ENCODE results near the gene MEIS1.

Gene MEIS1

GRCh38 chr2:66498289-66498975, 63.5 kb downstream of the MEIS1 start (continued):
- TF ChIP-seq ZBTB21 (tag by site-specific recombination; IDR thresholded peaks at IDR 0.05) (no peak), ZNF335 (tag by site-specific recombination; conservative IDR thresholded peaks at IDR 0.05) (no peak), ZNF146 (tag by site-specific recombination; IDR thresholded peaks at IDR 0.05) (no peak), KLF10 (tag by site-specific recombination; IDR thresholded peaks at IDR 0.05) (no peak), FEZF1 (tag by site-specific recombination; IDR thresholded peaks at IDR 0.05) (no peak), ZNF560 (tag by site-specific recombination; IDR thresholded peaks at IDR 0.05; ENCODE audit: borderline replicate concordance) (no peak), ZNF629 (tag by site-specific recombination; IDR thresholded peaks at IDR 0.05) (no peak), GFI1B (tag by site-specific recombination; IDR thresholded peaks at IDR 0.05) (no peak), PATZ1 (tag by site-specific recombination; IDR thresholded peaks at IDR 0.05) (no peak), ZNF426 (tag by site-specific recombination; IDR thresholded peaks at IDR 0.05) (no peak), ZNF391 (tag by site-specific recombination; IDR thresholded peaks at IDR 0.05; ENCODE audit: borderline replicate concordance, low read depth) (no peak), ZBTB20 (tag by site-specific recombination; IDR thresholded peaks at IDR 0.05) (no peak)

- POLR2A ChIA-PET, result no interaction called here
Observed at GRCh38 chr2:66501267-66501666, 66.3 kb downstream of the MEIS1 start.

More at GRCh38 chr2:66501267-66501666, 66.3 kb downstream of the MEIS1 start:
- peaks cover 18% of the 10 kb centered on the region for H3K4me1 ChIP-seq (ENCODE audit: control insufficient read depth, insufficient read depth, low read length)
- no peaks in the 10 kb centered on the region for H3K36me3 ChIP-seq (ENCODE audit: control insufficient read depth in 2 of 2, insufficient read depth in 1 of 2, low read length in 2 of 2)
- CTCF ChIA-PET, result no interaction called here
- H3K4me3 ChIP-seq (ENCODE audit: low read depth, low read length), result no peak overlapping the region
- H3K27ac ChIP-seq (ENCODE audit: extremely low read depth, low read depth, low read length), result no peak overlapping the region
- H3K9me3 ChIP-seq (ENCODE audit: control insufficient read depth, insufficient read depth, low read depth, low read length), result no peaks in the 10 kb centered on the region
- TF ChIP-seq HOXA7 (CRISPR knock-in tag; IDR thresholded peaks at IDR 0.05; ENCODE audit: borderline replicate concordance) (no peak), FEZF1 (tag by site-specific recombination; IDR thresholded peaks at IDR 0.05) (no peak), YY2 (tag by site-specific recombination; IDR thresholded peaks at IDR 0.05) (no peak), ZNF658 (tag by site-specific recombination; IDR thresholded peaks at IDR 0.05) (no peak), ZNF10 (tag by site-specific recombination; IDR thresholded peaks at IDR 0.05) (no peak), SCRT2 (tag by site-specific recombination; IDR thresholded peaks at IDR 0.05) (no peak), GLI4 (tag by site-specific recombination; IDR thresholded peaks at IDR 0.05) (no peak), ZNF837 (tag by site-specific recombination; IDR thresholded peaks at IDR 0.05) (no peak), ZNF404 (tag by site-specific recombination; IDR thresholded peaks at IDR 0.05) (no peak), SALL2 (tag by site-specific recombination; IDR thresholded peaks at IDR 0.05; ENCODE audit: borderline replicate concordance) (no peak), ZNF223 (tag by site-specific recombination; IDR thresholded peaks at IDR 0.05) (no peak), KLF7 (tag by site-specific recombination; IDR thresholded peaks at IDR 0.05; ENCODE audit: borderline replicate concordance) (no peak), ZFP3 (tag by site-specific recombination; IDR thresholded peaks at IDR 0.05; ENCODE audit: low read depth) (no peak), ZBTB26 (tag by site-specific recombination; optimal IDR thresholded peaks at IDR 0.05) (no peak), ZNF433 (tag by site-specific recombination; IDR thresholded peaks at IDR 0.05; ENCODE audit: low read depth) (no peak), ZNF677 (tag by site-specific recombination; IDR thresholded peaks at IDR 0.05) (no peak), ZNF624 (tag by site-specific recombination; IDR thresholded peaks at IDR 0.05) (no peak), ZNF114 (tag by site-specific recombination; IDR thresholded peaks at IDR 0.05) (no peak), ZNF510 (tag by site-specific recombination; IDR thresholded peaks at IDR 0.05; ENCODE audit: insufficient replicate concordance) (no peak)
- TF ChIP-seq, protein P1, sequence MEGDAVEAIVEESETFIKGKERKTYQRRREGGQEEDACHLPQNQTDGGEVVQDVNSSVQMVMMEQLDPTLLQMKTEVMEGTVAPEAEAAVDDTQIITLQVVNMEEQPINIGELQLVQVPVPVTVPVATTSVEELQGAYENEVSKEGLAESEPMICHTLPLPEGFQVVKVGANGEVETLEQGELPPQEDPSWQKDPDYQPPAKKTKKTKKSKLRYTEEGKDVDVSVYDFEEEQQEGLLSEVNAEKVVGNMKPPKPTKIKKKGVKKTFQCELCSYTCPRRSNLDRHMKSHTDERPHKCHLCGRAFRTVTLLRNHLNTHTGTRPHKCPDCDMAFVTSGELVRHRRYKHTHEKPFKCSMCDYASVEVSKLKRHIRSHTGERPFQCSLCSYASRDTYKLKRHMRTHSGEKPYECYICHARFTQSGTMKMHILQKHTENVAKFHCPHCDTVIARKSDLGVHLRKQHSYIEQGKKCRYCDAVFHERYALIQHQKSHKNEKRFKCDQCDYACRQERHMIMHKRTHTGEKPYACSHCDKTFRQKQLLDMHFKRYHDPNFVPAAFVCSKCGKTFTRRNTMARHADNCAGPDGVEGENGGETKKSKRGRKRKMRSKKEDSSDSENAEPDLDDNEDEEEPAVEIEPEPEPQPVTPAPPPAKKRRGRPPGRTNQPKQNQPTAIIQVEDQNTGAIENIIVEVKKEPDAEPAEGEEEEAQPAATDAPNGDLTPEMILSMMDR (tag by site-specific recombination; IDR thresholded peaks at IDR 0.05), result no peak

Data from HEK293 (cell line).